ENCODE results near the gene RAD51B.

Gene RAD51B

GRCh38 chr14:68282479-68283377 lies 463.1 kb downstream of the RAD51B start:
- TF ChIP-seq POLR2AphosphoS5 (IDR thresholded peaks at IDR 0.05; ENCODE audit: low read depth) (no peak), CTCF (IDR thresholded peaks at IDR 0.05; ENCODE audit: insufficient read depth, low read length) (no peak), GABPA (IDR thresholded peaks at IDR 0.05; ENCODE audit: low read depth) (no peak), SPI1 (IDR thresholded peaks at IDR 0.05; ENCODE audit: borderline replicate concordance, low read depth) (no peak)
- TF ChIP-seq, protein P1, sequence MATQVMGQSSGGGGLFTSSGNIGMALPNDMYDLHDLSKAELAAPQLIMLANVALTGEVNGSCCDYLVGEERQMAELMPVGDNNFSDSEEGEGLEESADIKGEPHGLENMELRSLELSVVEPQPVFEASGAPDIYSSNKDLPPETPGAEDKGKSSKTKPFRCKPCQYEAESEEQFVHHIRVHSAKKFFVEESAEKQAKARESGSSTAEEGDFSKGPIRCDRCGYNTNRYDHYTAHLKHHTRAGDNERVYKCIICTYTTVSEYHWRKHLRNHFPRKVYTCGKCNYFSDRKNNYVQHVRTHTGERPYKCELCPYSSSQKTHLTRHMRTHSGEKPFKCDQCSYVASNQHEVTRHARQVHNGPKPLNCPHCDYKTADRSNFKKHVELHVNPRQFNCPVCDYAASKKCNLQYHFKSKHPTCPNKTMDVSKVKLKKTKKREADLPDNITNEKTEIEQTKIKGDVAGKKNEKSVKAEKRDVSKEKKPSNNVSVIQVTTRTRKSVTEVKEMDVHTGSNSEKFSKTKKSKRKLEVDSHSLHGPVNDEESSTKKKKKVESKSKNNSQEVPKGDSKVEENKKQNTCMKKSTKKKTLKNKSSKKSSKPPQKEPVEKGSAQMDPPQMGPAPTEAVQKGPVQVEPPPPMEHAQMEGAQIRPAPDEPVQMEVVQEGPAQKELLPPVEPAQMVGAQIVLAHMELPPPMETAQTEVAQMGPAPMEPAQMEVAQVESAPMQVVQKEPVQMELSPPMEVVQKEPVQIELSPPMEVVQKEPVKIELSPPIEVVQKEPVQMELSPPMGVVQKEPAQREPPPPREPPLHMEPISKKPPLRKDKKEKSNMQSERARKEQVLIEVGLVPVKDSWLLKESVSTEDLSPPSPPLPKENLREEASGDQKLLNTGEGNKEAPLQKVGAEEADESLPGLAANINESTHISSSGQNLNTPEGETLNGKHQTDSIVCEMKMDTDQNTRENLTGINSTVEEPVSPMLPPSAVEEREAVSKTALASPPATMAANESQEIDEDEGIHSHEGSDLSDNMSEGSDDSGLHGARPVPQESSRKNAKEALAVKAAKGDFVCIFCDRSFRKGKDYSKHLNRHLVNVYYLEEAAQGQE (IDR thresholded peaks at IDR 0.05; ENCODE audit: insufficient replicate concordance, low read depth) = no peak
- Histone ChIP-seq H3K4me3 (replicated peaks; ENCODE audit: insufficient read depth, low read length) (no peak overlapping the region), H3K27me3 (ENCODE audit: insufficient read depth, poor library complexity, severe bottlenecking) (no peaks in the 10 kb centered on the region), H3K27ac (replicated peaks) (no peak overlapping the region)
- no peak for DNase-seq (ENCODE audit: low read depth in 1 of 2, low spot score in 1 of 2)

DNA sequence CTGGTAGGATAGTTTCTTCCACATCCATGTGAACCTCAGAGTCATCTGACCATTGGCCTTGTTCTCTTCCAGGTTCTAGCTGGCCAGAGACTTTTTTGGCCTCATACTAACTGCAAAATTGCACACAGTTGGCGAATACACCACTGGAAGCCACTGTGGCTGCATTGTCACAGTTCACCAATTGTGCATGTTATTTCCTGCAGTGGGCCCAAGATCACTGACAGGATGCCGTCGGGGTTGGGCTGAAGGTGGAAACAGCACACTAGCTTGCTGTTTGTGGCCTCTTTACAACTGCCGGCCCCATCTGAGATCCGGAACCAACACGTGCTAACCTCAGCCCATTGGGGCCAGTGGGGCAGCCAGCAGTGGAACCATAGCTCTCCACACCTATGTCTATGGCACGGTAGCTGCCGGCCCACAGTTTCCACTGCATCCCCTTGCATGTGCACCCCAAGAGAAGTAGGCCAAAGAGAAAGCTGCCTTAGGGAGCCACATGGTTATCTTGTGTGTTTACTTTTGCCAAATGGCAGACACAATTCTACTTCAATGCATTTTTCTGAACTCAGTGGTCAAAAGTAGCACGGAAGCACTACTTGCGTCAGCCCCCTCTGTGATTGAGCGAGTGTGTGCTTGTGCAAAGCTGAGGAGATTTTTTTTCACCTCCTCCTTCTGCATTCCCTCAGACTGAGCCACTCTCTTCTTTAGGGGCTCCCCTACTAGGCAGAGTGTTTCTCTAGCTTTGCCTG lies 464.0 kb downstream of the RAD51B start:
- Histone ChIP-seq H3K4me3 (replicated peaks; ENCODE audit: insufficient read depth, low read length) (no peak overlapping the region), H3K27ac (replicated peaks) (no peak overlapping the region), H3K27me3 (ENCODE audit: insufficient read depth, poor library complexity, severe bottlenecking) (no peaks in the 10 kb centered on the region)
- DNase-seq (ENCODE audit: low read depth in 1 of 2, low spot score in 1 of 2) = no peak
- no peak for TF ChIP-seq SPI1 (IDR thresholded peaks at IDR 0.05; ENCODE audit: borderline replicate concordance, low read depth)
- no peak for TF ChIP-seq POLR2AphosphoS5 (IDR thresholded peaks at IDR 0.05; ENCODE audit: low read depth)
- no peak for TF ChIP-seq GABPA (IDR thresholded peaks at IDR 0.05; ENCODE audit: low read depth)
- TF ChIP-seq, protein P1 (IDR thresholded peaks at IDR 0.05; ENCODE audit: insufficient replicate concordance, low read depth) = no peak
- TF ChIP-seq CTCF (IDR thresholded peaks at IDR 0.05; ENCODE audit: insufficient read depth, low read length) = no peak

DNA sequence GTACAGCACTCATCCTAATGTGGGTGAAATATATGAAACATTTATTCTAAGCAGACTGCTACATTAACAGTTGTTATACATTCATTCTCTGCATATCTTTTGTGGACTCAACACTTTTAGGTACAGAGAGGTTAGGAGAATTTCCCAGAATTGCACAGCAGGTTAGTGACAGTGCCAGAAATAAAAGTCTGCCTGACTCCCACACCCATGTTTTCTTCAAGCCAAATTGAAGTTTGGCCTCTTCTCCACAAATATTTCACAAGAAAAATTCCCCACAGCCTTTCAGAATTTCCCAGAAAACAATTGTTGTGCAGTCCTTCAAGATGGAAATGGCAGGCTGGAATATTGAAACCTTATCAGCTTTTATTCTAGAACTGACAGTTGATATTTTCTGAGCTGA lies 464.8 kb downstream of the RAD51B start:
- H3K4me3 ChIP-seq (replicated peaks; ENCODE audit: insufficient read depth, low read length) = no peak overlapping the region

More for the DNA sequence above, 464.8 kb downstream of the RAD51B start:
- TF ChIP-seq SPI1 (IDR thresholded peaks at IDR 0.05; ENCODE audit: borderline replicate concordance, low read depth) = no peak
- TF ChIP-seq GABPA (IDR thresholded peaks at IDR 0.05; ENCODE audit: low read depth) = no peak
- no peak for TF ChIP-seq POLR2AphosphoS5 (IDR thresholded peaks at IDR 0.05; ENCODE audit: low read depth)
- TF ChIP-seq, protein P1 (IDR thresholded peaks at IDR 0.05; ENCODE audit: insufficient replicate concordance, low read depth) = no peak
- TF ChIP-seq CTCF (IDR thresholded peaks at IDR 0.05; ENCODE audit: insufficient read depth, low read length) = no peak
- Histone ChIP-seq H3K27me3 (ENCODE audit: insufficient read depth, poor library complexity, severe bottlenecking) (no peaks in the 10 kb centered on the region), H3K27ac (replicated peaks) (no peak overlapping the region)
- DNase-seq (ENCODE audit: low read depth in 1 of 2, low spot score in 1 of 2) = no peak

All from HL-60 (cell line).